NCI-H2081 treated with DMSO at 0.1 percent for 48 hours (cell line): Measurements from ENCODE around the gene KSR2.
"Not testable (repeated sequence)": the region's sequence is repeated elsewhere in the genome, so short reads cannot be mapped to it uniquely, and the experiment has no call there.

Source experiments
- DNase-seq: peaks from one replicate; lab custom pipeline; 2025; lab: John Stamatoyannopoulos, UW

Gene KSR2

DNA sequence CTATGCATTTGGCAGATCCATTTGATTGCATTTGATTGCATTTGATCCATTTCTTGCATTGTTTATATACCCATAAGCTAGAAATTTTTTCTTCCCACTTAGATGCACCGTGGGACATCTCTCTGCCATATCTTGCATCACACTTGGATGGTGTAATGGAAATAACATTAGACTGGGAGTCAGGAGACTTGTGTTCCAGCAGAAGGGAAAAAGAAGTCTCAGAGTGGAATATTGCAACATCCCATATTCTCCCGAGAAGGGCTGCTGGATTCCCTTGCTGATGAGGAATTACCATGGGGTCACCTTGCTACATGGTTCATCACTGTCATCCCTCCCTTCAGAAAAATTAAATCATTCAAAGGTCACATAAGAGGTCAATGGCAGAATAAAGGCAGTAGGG, 78.1 kb downstream of the KSR2 start:
- DNase-seq, result no peak

DNA sequence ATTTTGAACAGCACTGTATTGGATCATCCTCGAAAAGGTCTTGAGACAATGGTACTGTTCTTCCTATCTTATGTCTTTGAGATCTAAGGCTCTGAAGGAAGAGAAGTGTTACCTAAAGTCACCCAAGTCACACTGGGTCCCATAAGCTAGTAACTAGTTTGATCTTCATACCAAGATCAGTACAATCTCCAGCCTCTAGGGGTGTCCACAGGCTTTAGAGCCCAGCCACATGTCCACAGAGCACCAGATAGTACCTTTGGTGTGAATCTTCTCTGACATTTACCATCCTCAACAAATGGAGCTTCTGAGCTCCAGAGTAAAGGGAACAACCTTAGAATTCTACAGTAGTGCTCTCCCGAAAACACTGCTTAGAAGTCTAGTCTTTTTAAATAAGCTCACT, 78.7 kb downstream of the KSR2 start:
- DNase-seq, result no peak

DNA sequence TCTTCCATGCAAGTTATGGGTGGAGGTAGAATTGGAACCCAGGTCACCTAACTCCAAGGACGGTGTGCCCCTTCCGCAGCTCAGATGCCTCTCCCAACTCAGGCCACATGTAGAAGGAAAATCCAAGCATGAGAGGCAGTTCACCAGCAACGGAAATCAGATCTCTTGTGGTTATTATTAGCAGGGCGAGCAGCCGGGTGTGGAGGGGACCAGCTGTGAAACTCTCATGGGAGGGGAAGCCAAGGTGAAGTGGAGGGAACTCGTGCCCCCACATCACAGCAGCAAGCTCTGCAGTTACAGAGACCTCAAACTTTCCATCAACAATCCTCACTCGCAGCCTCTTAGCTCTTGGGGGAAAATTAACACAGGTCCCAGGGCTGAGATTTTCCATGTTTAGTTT, 79.7 kb downstream of the KSR2 start:
- no peak for DNase-seq

DNA sequence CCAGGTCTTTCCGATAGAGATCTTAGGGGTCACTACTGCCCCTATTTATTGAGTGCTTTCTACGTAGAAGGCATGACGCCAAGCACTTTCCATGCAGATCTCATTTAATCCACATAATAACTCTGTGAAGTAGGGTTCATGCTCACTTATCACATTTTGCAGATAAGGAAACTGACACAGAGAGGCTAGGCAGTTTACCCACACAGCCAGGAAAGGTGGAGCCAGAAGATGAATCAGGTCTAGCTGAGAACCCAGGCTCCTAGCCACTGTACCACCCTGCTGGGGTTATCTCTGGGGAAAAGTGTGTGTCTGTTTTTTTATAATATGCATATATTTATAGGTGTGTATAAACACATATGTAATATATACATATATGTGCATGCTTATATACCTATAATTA, 83.6 kb downstream of the KSR2 start:
- DNase-seq, result no peak

DNA sequence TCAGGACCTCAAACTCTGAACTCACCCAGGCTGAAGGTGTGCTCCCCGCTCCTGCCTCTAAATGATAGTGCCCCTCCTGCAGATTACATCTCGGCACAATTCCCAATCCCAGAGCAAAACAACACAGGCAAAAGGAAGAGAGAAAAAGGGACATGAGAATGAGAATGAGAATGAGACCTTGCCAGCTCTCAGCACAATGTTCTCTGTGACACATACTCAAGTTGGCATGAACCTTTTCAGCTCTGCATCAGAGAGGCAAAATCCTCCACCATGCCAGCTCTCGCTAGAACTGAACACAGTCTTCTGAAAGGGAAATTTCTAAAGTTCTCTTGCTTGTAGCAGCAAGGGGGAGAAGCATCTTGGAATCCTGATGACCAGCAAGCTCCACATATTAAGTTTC, 84.6 kb downstream of the KSR2 start:
- DNase-seq, result no peak

DNA sequence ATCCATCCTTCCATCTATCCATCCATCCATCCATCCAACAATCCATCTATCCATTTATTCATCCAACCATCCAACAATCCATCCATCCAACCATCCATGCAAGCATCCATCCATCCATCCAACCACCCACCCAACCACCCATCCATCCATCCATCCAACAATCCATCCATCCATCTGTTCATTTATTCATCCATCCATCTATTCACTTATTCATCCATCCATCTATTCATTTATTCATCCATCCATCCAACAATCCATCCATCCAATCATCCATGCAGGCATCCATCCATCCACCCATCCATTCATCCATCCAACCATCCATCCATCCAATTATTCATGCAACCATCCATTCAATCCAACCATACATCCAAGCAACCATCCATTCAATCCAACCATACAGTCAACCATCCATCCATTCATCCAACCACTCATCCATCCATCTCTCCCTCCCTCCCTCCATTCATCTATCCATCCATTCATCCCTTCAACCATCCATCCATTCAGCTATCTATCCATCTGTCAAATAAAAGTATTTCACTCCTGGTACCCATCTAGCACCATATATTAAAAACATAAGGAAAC, 86.1 kb downstream of the KSR2 start:
- no peak for DNase-seq

DNA sequence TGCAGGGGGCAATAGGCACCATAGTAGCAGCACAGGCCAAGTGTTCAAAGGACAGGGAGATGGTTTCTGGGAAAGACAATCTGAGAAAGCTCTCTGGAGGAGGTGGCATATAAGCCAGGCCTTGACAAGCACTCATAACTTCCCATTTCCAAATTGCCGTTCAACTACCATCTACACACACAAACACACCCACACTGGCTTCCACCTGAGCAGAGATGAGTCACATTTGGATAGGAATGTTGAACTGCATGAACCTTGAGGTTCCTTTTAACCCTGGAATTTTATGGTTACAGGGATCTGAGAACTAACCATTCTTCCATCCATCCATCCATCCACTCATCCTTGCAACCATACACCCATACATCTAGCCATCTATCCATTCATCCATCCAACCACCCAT, 86.6 kb downstream of the KSR2 start:
- no peak for DNase-seq

DNA sequence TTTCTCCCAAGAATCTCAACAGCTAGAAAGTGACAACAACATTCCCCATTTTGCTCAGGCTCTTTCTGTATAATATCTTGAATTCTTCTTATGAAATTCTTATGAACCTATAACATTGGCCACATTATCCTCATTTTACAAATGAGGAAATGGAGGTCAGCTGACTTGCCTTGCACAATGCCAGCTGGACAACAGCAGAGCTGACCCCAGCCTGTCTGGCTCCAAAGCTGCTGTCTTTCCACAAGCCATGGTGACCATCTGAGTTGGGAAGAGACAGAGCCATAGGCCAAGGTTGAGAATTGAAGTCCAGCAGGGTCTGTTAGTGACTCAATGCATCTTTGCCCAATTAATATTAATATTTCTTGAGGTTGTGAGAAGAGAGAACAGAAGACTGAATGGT, 87.3 kb downstream of the KSR2 start:
- no peak for DNase-seq

DNA sequence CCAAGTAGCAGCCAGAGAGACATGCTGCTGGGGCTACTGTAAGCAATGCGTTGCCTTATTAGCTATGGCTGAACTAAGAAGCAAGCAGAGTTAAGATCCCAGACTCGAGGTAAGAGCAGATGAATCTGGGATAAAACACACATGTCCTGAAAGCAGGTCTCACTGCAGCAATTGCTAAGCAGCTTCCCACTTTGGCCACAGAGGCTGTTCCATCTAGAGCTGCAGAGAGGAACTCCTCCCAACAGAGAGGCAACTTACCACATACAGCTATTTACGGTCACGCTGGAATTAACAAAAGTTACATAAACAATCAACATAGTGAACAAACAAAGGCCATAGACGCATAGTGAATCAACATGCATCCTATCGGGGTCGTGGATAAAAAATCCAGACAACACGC, 90.2 kb downstream of the KSR2 start:
- DNase-seq, result no peak

DNA sequence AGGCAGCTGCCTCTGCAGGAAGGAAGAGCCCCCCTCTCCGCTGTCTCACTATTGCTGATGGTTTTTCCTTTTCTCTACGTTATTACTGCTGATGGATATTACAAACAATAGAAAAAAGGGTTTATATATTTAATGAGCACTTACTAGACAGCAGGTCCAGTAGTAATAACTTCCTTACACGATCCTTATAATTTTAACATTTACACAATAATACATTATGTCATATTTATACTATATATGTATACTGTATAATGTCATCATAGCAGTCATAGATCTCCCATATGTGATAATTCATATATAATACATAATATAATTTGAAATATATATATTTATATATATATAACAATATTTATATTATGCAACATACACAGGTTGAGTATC, 92.4 kb downstream of the KSR2 start:
- DNase-seq, result no peak

DNA sequence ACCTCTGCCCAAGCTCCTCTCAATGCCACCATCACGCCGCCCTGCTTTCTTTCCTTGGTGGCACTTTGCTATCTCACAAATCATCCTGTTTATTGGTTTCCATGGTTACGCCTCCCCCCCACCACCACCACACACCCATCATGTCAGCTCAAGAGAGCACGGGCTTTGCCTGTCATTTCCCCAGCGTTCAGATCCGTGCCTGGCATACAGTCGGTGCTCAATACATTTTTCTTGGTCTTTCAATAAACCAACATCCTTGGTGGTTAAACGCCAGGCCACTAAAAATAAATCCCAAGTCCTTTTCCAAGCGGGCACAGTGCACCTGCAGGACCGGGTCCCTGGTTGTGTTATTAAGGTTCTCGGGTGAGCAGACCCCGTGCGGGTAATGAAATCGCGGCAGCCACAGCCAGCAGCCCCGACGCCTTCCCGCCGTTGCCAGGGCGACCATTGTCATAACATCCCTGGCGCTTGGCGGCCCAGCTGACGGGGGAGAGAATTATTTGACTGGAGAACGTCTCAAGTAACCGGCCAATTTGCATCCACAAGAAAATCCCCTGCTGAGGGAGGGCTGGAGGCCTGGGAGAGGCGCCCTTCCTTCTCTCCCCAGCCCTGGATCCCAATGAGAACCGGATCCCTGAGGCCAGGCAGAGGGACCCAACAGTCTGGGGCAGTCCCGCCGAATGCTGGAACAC, 92.9 kb downstream of the KSR2 start:
- no peak for DNase-seq

DNA sequence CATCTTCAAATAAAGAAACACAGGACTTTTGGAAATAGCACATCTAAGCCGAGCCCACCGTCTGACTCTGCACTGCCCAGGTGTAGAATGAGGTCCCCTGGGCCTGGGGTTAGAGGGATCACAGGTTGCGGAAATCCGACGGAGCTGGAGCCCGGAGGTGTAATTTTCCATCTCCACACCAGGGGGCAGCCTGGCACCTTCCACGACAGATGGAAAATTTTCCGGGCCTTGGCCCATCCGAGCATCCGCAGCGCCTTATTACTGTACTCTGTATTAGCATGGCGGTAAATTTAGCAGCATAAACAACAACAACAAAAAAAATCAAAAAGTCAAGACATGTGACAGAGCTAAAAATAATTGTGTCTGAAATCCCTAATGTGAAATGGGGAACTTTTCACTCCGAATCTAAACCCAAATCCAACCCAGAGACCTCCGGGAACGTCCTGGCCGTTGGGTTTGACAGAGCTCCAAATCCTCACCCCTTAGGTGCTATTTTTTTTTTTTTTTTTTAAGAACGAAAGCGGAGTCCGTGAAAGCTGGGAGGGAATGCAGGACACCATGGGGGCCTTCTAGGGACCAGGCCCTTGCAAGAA, 93.9 kb downstream of the KSR2 start:
- DNase-seq, result no peak

DNA sequence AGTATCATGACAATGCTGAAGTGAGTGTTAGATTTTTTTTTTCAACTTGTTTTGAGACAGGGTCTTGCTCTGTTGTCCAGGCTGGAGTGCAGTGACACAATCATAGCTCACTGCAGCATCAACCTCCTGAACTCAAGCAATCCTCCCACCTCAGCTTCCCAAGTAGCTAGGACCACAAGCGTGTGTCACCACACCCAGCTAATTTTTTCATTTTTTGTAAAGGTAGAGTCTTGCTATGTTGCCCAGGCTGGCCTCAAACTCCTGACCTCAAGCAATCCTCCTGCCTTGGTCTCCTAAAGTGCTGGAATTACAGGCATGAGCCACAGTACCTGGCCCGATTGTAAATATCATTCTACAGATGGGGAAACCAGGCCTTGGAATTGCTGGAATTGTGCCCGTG, 94.6 kb downstream of the KSR2 start:
- not testable (repeated sequence) for DNase-seq

DNA sequence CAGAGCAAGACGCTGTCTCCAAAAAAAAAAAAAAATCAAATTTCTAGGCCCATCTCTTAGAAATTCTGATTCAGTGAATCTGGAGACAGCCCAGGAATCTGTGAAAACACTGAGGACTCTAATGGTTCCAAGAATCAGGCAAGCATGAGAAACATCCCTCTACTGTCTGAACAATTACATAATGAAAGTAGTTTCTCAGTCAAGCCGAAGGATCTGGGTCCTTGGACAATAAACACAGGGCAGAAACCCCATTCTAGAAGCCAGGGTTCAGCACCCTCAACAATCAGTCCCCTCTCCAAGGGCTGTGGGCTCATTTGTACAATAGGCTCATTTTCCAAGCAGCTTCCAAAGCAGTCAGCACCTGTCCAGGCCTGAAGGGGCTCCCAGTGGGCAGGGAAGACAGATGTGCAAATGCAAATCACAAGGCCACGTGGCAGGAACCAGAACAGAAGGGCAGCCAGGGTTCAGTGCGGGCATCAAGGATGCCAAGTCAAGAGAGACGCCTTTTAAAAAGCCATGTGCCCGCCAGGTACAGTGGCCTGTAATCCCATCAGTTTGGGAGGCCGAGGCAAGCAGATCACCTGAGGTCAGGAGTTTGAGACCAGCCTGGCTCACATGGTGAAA, 96.1 kb downstream of the KSR2 start:
- no peak for DNase-seq

DNA sequence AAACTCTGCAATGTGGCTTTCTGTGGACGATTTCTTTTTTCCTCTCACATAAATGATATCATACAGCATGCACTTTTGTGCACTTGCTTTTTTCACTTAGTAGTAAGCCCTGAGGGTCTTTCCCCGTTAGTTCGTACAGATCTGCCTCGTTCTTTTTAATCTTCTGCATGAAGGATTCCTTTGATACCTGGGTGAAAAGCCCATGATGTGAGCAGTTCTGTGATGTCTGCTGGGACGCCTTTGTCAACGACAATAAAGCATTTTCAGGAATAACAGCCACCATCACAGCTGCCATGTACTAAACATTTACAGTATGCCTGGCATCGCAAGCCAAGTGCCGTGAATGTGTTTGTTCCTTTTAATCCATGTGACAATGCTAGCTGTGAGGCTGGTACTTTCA, 99.2 kb downstream of the KSR2 start:
- no peak for DNase-seq

DNA sequence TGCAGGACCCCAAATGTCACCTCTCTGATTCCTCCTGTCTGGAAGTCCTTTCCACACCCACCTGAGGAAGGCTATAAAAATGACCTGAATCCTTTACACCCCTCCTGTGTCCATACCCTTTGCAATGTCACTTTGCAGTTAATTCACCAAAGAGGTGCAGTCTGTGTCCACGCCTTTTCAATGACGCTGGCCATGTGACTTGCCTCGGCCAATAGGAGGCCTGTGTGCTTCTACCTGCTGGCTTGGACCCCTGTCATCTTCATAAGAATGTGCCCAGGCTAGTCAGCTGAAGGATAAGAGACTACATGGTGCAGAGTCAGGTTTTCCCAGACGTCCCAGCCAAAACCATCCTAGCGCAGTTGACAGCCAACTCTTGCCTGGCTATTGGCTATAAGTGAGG, 101.4 kb downstream of the KSR2 start:
- no peak for DNase-seq

DNA sequence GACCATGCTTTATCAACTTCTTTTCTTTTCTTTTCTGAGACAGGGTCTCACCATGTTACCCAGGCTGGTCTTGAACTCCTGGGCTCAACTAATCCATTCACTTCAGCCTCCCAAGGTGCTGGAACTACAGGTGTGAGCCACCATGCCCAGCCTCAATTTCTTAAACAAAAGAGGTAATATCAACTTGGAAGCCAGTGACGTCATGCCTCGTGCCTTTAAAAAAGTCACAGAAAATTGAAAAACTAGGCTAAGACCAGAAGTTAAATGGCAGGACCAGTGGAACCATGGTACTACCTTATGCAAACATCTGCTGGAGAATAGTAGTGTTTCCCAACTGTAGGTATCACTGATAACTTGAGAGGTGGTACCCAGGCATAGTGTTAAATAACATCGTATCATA, 103.3 kb downstream of the KSR2 start:
- DNase-seq, result no peak

DNA sequence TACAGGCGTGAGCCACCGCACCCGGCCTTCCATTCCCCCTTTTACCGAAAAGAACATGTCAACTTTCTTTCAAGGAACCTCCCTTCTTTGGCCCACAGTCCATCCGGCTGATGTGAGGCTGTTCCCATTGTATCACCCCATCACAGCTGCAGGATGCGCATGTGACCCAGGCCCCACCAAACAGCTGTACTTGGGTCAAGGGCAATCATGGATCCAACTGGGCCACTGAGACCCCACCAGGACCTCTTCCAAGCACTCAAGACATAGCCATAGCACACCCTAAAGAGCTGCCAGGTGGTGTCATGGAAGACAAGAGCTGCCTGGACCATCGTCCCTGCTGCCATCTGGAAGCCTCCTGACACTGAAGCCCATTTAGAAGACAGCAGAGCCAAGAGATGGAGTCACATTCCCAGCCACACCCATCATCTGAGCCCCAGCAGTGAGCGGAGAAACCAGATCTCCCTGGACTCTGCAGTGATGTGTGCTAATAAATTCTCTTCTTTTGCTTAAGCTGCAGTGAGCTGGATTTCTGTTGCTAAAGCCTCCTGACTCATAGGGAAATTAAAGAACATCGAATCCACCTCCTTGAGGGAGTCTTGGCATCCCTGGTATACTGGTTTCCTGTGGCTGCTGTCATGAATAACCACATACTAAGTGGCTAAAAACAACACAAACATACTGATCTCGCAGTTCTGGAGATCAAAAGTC, 105.6 kb downstream of the KSR2 start:
- no peak for DNase-seq

DNA sequence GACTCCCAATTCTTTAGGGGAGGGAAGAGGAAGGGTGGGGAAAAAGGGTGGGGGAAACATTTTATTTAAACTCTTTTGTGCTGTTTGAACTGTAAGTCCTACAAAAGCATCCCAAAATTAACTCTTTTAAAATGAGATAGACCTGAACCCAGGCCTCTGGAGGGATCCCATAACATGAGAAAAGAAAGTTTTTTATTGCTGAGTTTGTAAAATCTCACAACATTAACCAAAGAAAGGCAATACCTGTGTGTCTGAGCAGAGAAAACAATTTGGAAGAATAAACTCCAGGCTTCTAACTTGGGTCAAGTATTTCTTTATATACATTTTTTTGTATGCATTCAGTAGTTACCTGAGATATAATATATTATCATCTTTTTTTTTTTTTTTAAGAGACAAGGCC, 107.1 kb downstream of the KSR2 start:
- DNase-seq, result no peak

DNA sequence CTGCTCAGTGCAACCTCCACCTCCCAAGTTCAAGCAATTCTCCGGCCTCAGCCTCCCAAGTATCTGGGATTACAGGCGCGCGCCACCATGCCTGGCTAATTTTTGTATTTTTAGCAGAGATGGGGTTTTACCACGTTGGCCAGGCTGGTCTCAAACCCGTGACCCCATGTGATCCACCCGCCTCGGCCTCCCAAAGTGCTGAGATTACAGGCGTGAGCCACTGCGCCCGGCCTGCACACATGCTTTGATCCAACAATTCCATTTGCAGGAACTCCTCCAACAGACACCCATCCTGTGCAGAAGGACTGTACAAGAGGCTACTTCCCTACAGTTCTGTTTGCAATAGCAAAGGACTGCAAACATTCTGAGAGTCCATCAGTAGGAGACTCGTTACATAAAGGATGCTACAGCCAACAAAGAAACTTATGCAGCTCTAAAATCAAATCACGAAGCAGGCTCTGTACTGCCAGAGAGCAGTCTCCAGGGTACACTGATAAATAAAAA, 108.0 kb downstream of the KSR2 start:
- DNase-seq, result not testable (repeated sequence)

DNA sequence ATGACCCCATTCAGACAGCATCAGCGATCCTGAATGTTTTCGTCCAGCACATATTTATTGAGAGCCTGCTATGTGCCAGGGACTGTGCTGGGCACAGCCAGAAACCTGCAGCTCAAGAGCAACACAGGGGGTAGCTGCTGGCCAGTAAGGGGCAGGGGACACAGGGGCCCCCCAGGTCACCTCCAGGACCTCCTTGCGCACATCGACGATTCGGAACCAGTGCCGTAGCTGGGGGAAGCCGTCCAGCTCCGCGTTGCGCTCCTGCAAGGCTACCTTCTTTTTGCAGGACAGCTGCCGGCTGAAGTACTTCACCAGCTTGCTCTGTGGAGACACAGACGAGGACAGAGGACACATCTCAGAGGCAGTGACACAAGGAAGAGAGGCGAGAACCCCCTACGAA, 108.7 kb downstream of the KSR2 start:
- no peak for DNase-seq
